ENCODE results near the gene GOLPH3.

DNA sequence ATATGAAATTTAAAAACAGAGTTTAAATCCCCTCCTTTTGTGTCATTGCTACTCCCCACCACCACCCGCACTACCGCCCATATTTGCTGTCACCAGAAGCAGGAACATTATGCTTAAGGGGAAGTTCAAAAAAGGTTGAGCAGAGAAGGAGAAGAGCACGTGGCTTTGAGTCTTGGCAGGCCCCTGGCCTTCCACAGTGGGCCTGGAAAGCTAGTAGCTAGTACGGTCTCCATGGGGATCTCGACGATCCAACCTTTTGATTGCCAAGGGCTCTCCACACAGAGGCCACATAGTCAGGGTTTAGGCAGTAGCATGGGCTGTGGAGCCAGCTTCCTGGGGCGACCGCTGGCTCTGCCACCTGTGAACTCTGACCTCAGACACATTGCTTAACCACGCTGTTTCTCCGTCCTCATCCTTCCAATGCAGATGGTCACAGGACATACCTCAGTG is 90.1 kb downstream of the GOLPH3 start:
- TF ChIP-seq SIN3A (conservative IDR thresholded peaks at IDR 0.05 in 1 of 2, IDR thresholded peaks at IDR 0.05 in 1 of 2; ENCODE audit: low read depth in 1 of 2, low read length in 2 of 2) (no peak), CTCF (IDR thresholded peaks at IDR 0.05; ENCODE audit: control extremely low read depth in 1 of 3, insufficient read depth in 1 of 3, low read depth in 1 of 3, low read length in 3 of 3) (no peak), POLR2AphosphoS5 (IDR thresholded peaks at IDR 0.05; ENCODE audit: low read depth, low read length) (no peak), TAF1 (IDR thresholded peaks at IDR 0.05; ENCODE audit: low read depth, low read length) (no peak), RAD21 (IDR thresholded peaks at IDR 0.05 in 1 of 2, conservative IDR thresholded peaks at IDR 0.05 in 1 of 2; ENCODE audit: low read depth in 2 of 2, low read length in 2 of 2) (no peak), CEBPB (IDR thresholded peaks at IDR 0.05; ENCODE audit: low read depth, low read length) (no peak), ATF2 (IDR thresholded peaks at IDR 0.05; ENCODE audit: low read length) (no peak), SP1 (IDR thresholded peaks at IDR 0.05; ENCODE audit: low read depth, low read length) (no peak), SUZ12 (IDR thresholded peaks at IDR 0.05; ENCODE audit: low read length) (no peak), POLR2A (IDR thresholded peaks at IDR 0.05; ENCODE audit: control extremely low read depth in 1 of 2, low read depth in 2 of 2, low read length in 2 of 2) (no peak), NRF1 (IDR thresholded peaks at IDR 0.05; ENCODE audit: low read depth, low read length) (no peak)
- TF ChIP-seq, protein P1, sequence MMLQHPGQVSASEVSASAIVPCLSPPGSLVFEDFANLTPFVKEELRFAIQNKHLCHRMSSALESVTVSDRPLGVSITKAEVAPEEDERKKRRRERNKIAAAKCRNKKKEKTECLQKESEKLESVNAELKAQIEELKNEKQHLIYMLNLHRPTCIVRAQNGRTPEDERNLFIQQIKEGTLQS (IDR thresholded peaks at IDR 0.05; ENCODE audit: insufficient read depth, low read depth, low read length): no peak
- TF ChIP-seq, protein P2, sequence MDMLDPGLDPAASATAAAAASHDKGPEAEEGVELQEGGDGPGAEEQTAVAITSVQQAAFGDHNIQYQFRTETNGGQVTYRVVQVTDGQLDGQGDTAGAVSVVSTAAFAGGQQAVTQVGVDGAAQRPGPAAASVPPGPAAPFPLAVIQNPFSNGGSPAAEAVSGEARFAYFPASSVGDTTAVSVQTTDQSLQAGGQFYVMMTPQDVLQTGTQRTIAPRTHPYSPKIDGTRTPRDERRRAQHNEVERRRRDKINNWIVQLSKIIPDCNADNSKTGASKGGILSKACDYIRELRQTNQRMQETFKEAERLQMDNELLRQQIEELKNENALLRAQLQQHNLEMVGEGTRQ (IDR thresholded peaks at IDR 0.05; ENCODE audit: low read length): no peak

Data from H1 (cell line).